GM23338 (cell line): ENCODE data around the gene TCF12. TPM values are rescaled to one million over a fixed set of nuclear protein-coding genes. Genes with fewer than 3 reads are reported as not detected.

Experiments used
- ATAC-seq: fragments of 200-7000 bp; cut with Tn5 transposase; 3 replicates; pipeline ENCODE4 v1.9.1; 2020
- DNase-seq: peaks from one replicate; pipeline ENCODE4 v3.0.0-alpha.2; 2015; ENCODE audit warnings: low spot score
- H2AFZ ChIP-seq: fragments of 200-600 bp; sonication (generic); 2 replicates; pipeline ENCODE4 v1.8.0; 2016; ENCODE audit warnings: antibody characterized with exemption, mild to moderate bottlenecking, moderate library complexity
- H3F3A ChIP-seq: fragments of 200-600 bp; sonication (generic); replicated peaks from 2 replicates; pipeline ENCODE4 v1.8.0; 2017; ENCODE audit warnings: antibody characterized with exemption, mixed run types, low read depth
- H3K27ac ChIP-seq: fragments of 200-600 bp; sonication (generic); 2 replicates; pipeline ENCODE4 v1.6.1; 2016; ENCODE audit warnings: low read depth
- H3K27me3 ChIP-seq: fragments of 200-600 bp; sonication (generic); 2 replicates; pipeline ENCODE4 v1.8.0; 2016; ENCODE audit warnings: mild to moderate bottlenecking, mixed run types, moderate library complexity; ENCODE audit not compliant: insufficient read depth
- H3K36me3 ChIP-seq: fragments of 200-600 bp; sonication (generic); 2 replicates; pipeline ENCODE4 v1.8.0; 2016; ENCODE audit warnings: mild to moderate bottlenecking; ENCODE audit not compliant: insufficient read depth
- H3K4me1 ChIP-seq: fragments of 200-600 bp; sonication (generic); 2 replicates; pipeline ENCODE4 v1.8.0; 2016; ENCODE audit warnings: mild to moderate bottlenecking, moderate library complexity; ENCODE audit not compliant: insufficient read depth
- H3K4me2 ChIP-seq: fragments of 200-600 bp; sonication (generic); 2 replicates; pipeline ENCODE4 v1.7.1; 2017; ENCODE audit warnings: mixed run types
- H3K4me3 ChIP-seq: fragments of 200-600 bp; sonication (generic); 2 replicates; pipeline ENCODE4 v1.6.1; 2016; ENCODE audit warnings: mixed run types
- H3K79me2 ChIP-seq: fragments of 200-600 bp; sonication (generic); replicated peaks from 2 replicates; pipeline ENCODE4 v1.8.0; 2017; ENCODE audit warnings: mild to moderate bottlenecking; ENCODE audit not compliant: insufficient read depth
- H3K9me2 ChIP-seq: fragments of 200-600 bp; sonication (generic); 2 replicates; pipeline ENCODE4 v1.8.0; 2017; ENCODE audit not compliant: insufficient read depth
- H4K20me1 ChIP-seq: fragments of 200-600 bp; sonication (generic); replicated peaks from 2 replicates; pipeline ENCODE4 v1.8.0; 2017; ENCODE audit warnings: mild to moderate bottlenecking; ENCODE audit not compliant: insufficient read depth
- H3K27ac Mint-ChIP-seq: 2 replicates; pipeline ENCODE4 v1.8.0; 2020; ENCODE audit warnings: inconsistent platforms, mild to moderate bottlenecking, moderate library complexity, mixed read lengths
- H3K27me3 Mint-ChIP-seq: 3 replicates; pipeline ENCODE4 v1.8.0; 2022; ENCODE audit warnings: low read depth, mild to moderate bottlenecking, moderate library complexity, mixed read lengths, inconsistent platforms; ENCODE audit not compliant: insufficient read depth, poor library complexity
- H3K36me3 Mint-ChIP-seq: 3 replicates; pipeline ENCODE4 v1.8.0; 2021; ENCODE audit warnings: low read depth, mild to moderate bottlenecking, inconsistent platforms, moderate library complexity, mixed read lengths
- H3K4me1 Mint-ChIP-seq: 3 replicates; pipeline ENCODE4 v1.8.0; 2020; ENCODE audit warnings: mild to moderate bottlenecking, inconsistent platforms, mixed read lengths
- H3K4me3 Mint-ChIP-seq: 3 replicates; pipeline ENCODE4 v1.8.0; 2021; ENCODE audit warnings: moderate library complexity, mild to moderate bottlenecking, inconsistent platforms, mixed read lengths
- H3K9me3 Mint-ChIP-seq: 3 replicates; pipeline ENCODE4 v1.8.0; 2020; ENCODE audit warnings: moderate library complexity, mild to moderate bottlenecking, inconsistent platforms, mixed read lengths
- CREB1 ChIP-seq: fragments of 250-450 bp; sonication (Bioruptor Pico); IDR thresholded peaks from 2 replicates; pipeline ENCODE4 v1.5.0; 2020; ENCODE audit warnings: low read depth, mild to moderate bottlenecking, moderate library complexity
- CTCF ChIP-seq, 2 experiments: fragments of 200-600 bp in 1 of 2; sonication (generic) in 1 of 2; conservative IDR thresholded peaks; 2 replicates each; pipeline versions ENCODE4 v1.5.1 to v1.6.1; 2016 to 2017; ENCODE audit warnings: antibody characterized with exemption in 2 of 2, low read depth in 2 of 2, mild to moderate bottlenecking in 2 of 2, moderate library complexity in 1 of 2
- EZH2 ChIP-seq: fragments of 200-600 bp; sonication (generic); IDR thresholded peaks from one replicate; pipeline ENCODE4 v1.8.0; 2017; ENCODE audit warnings: antibody characterized with exemption, mild to moderate bottlenecking, low read depth; ENCODE audit not compliant: unreplicated experiment
- EZH2phosphoT487 ChIP-seq: fragments of 200-600 bp; sonication (generic); IDR thresholded peaks from one replicate; pipeline ENCODE4 v1.8.1; 2018; ENCODE audit warnings: antibody characterized with exemption; ENCODE audit not compliant: unreplicated experiment
- JUNB ChIP-seq: IDR thresholded peaks from one replicate; pipeline ENCODE4 v1.6.1; 2016; ENCODE audit warnings: antibody characterized with exemption; ENCODE audit not compliant: unreplicated experiment
- NANOG ChIP-seq: IDR thresholded peaks from 2 replicates; pipeline ENCODE4 v1.6.1; 2016; ENCODE audit warnings: antibody characterized with exemption, borderline replicate concordance
- POLR2AphosphoS5 ChIP-seq: IDR thresholded peaks from 2 replicates; pipeline ENCODE4 v1.6.1; 2016; ENCODE audit warnings: antibody characterized with exemption, low read depth
- REST ChIP-seq: IDR thresholded peaks from one replicate; pipeline ENCODE4 v1.6.1; 2018; ENCODE audit warnings: antibody characterized with exemption; ENCODE audit not compliant: unreplicated experiment
- STAT1 ChIP-seq: IDR thresholded peaks from one replicate; pipeline ENCODE4 v1.6.1; 2016; ENCODE audit warnings: antibody characterized with exemption; ENCODE audit not compliant: unreplicated experiment
- ZNF114 ChIP-seq: fragments of 250-450 bp; sonication (Bioruptor Pico); IDR thresholded peaks from 2 replicates; pipeline ENCODE4 v1.5.0; 2020; ENCODE audit warnings: mild to moderate bottlenecking, moderate library complexity
- ZNF331 ChIP-seq: fragments of 250-450 bp; sonication (Bioruptor Pico); IDR thresholded peaks from 2 replicates; pipeline ENCODE4 v1.5.0; 2020; ENCODE audit warnings: low read depth, mild to moderate bottlenecking, moderate library complexity
- ZNF462 ChIP-seq: fragments of 250-450 bp; sonication (Bioruptor Pico); IDR thresholded peaks from 2 replicates; pipeline ENCODE4 v1.5.0; 2020; ENCODE audit warnings: mild to moderate bottlenecking, moderate library complexity
- polyA plus RNA-seq: library from polyadenylated mRNA; unstranded; fragments of >200 nt; fragmentation: Nextera tagmentation; extraction: Ambion mirVana; gene quantifications from 2 replicates; pipeline ENCODE4 v1.2.1, GENCODE V29; 2016
- total RNA-seq: library from RNA; depleted of rRNA; stranded (reverse); fragments of >200 nt; shearing (Covaris generic); gene quantifications from 2 replicates; pipeline ENCODE4 v1.2.3, GENCODE V29; 2014
- TF ChIP-seq, protein P1 (sequence below): IDR thresholded peaks from 2 replicates; pipeline ENCODE4 v1.6.1; 2016; ENCODE audit warnings: antibody characterized with exemption

The TCF12 gene
- total and polyA plus RNA-seq, 2 experiments from 2014 or later: 27.6 to 104 TPM

DNA sequence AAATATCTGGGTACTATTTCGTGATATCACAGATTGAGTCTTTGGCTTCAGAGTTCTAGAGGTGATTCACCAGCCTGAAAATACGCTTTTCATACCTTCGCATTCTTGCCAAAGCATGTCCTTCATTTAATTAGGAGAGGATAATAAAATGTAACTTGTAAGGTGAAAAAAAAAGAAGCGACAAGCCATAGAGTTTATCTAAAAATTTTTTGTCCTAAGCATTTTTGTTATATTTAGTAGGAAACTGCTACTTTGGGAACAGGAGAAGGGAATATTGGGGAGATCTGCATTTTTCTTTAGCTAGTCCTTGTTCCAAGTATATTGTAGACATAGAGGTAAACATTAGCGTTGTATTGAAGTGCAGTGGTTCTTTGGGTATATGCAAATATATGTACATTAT, 120.1 kb downstream of the TCF12 start:
- H3K4me2 ChIP-seq: peak overlapping the region; percentile 8; the same call in 1 of the 2 replicates
- DNase-seq (no peak), ATAC-seq (no peak)
- peaks cover 98% of the 10 kb centered on the region for H3K79me2 ChIP-seq
- Mint-ChIP-seq H3K9me3 (no peaks in the 10 kb centered on the region), H3K4me1 (peaks cover 66% of the 10 kb centered on the region), H3K36me3 (no peaks in the 10 kb centered on the region), H3K27me3 (peaks cover 3% of the 10 kb centered on the region), H3K27ac (no peak overlapping the region), H3K4me3 (no peak overlapping the region)
- H3K9me2 ChIP-seq: no peaks in the 10 kb centered on the region
- H3K27me3 ChIP-seq: no peaks in the 10 kb centered on the region
- no peaks in the 10 kb centered on the region for H3F3A ChIP-seq
- no peak overlapping the region for H3K27ac ChIP-seq
- H3K36me3 ChIP-seq: no peaks in the 10 kb centered on the region
- H3K4me1 ChIP-seq: peaks cover 61% of the 10 kb centered on the region
- H4K20me1 ChIP-seq: peaks cover 9% of the 10 kb centered on the region
- TF ChIP-seq POLR2AphosphoS5: no peak
- no peak for TF ChIP-seq EZH2phosphoT487
- TF ChIP-seq NANOG: no peak
- TF ChIP-seq, protein P1, sequence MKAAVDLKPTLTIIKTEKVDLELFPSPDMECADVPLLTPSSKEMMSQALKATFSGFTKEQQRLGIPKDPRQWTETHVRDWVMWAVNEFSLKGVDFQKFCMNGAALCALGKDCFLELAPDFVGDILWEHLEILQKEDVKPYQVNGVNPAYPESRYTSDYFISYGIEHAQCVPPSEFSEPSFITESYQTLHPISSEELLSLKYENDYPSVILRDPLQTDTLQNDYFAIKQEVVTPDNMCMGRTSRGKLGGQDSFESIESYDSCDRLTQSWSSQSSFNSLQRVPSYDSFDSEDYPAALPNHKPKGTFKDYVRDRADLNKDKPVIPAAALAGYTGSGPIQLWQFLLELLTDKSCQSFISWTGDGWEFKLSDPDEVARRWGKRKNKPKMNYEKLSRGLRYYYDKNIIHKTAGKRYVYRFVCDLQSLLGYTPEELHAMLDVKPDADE: no peak
- TF ChIP-seq CTCF (conservative IDR thresholded peaks at IDR 0.05; ENCODE audit: low read depth in 2 of 2): no peak
- no peak for TF ChIP-seq EZH2
- TF ChIP-seq ZNF462: no peak
- no peak for TF ChIP-seq JUNB
- TF ChIP-seq STAT1: no peak
- TF ChIP-seq ZNF331: no peak
- no peak for TF ChIP-seq REST
- no peak for TF ChIP-seq CREB1
- no peak for TF ChIP-seq ZNF114 (CRISPR knock-in tag)
- H2AFZ ChIP-seq: no peak overlapping the region
- H3K4me3 ChIP-seq: no peak overlapping the region
